ENCODE data around the gene IFT27.

Gene IFT27

GRCh38 chr22:36770513-36771231, 5.2 kb downstream of the IFT27 start:
- DNase-seq (ENCODE audit: extremely low read depth, low read depth): no peak
- no peak for TF ChIP-seq CTCF (IDR thresholded peaks at IDR 0.05; ENCODE audit: low read depth, low read length)

GRCh38 chr22:36769541-36770512, 6.1 kb downstream of the IFT27 start:
- TF ChIP-seq CTCF (IDR thresholded peaks at IDR 0.05; ENCODE audit: low read depth, low read length): no peak
- DNase-seq (ENCODE audit: extremely low read depth, low read depth): no peak

GRCh38 chr22:36768616-36769015, 7.3 kb downstream of the IFT27 start:
- no peak for TF ChIP-seq CTCF (IDR thresholded peaks at IDR 0.05; ENCODE audit: low read depth, low read length)
- DNase-seq (ENCODE audit: extremely low read depth, low read depth): no peak

- TF ChIP-seq CTCF (IDR thresholded peaks at IDR 0.05; ENCODE audit: low read depth, low read length): no peak
- DNase-seq (ENCODE audit: extremely low read depth, low read depth): no peak
Observed at GRCh38 chr22:36768141-36768540, 7.8 kb downstream of the IFT27 start.

GRCh38 chr22:36767035-36767775, 8.7 kb downstream of the IFT27 start:
- TF ChIP-seq CTCF (IDR thresholded peaks at IDR 0.05; ENCODE audit: low read depth, low read length): no peak

GRCh38 chr22:36765943-36766450, 9.9 kb downstream of the IFT27 start:
- no peak for DNase-seq (ENCODE audit: extremely low read depth, low read depth)
- TF ChIP-seq CTCF (IDR thresholded peaks at IDR 0.05; ENCODE audit: low read depth, low read length): no peak

More at GRCh38 chr22:36767035-36767775, 8.7 kb downstream of the IFT27 start:
- DNase-seq (ENCODE audit: extremely low read depth, low read depth): no peak
